AG09309 (cell line): ENCODE data around the gene ATP10A.

Source experiments
- DNase-seq: peaks from one replicate; pipeline ENCODE4 v3.0.0-alpha.2; 2010; ENCODE audit warnings: low read depth
- H3K4me3 ChIP-seq: 2 replicates; pipeline ENCODE4 v1.5.1; 2011; ENCODE audit warnings: mild to moderate bottlenecking, low read depth, low read length, moderate library complexity; ENCODE audit not compliant: control insufficient read depth
- CTCF ChIP-seq: IDR thresholded peaks from 2 replicates; pipeline ENCODE4 v1.5.1; 2011; ENCODE audit warnings: mild to moderate bottlenecking, low read depth, low read length, inconsistent platforms; ENCODE audit not compliant: insufficient read depth, control insufficient read depth; ENCODE audit errors: missing control alignments

The ATP10A gene

GRCh38 chr15:25894371-25894902 is 31.3 kb upstream of the ATP10A start:
- no peak for DNase-seq
- H3K4me3 ChIP-seq: no peak overlapping the region
- no peak for TF ChIP-seq CTCF

GRCh38 chr15:25893596-25893995 is 30.5 kb upstream of the ATP10A start:
- DNase-seq: no peak
- no peak overlapping the region for H3K4me3 ChIP-seq
- TF ChIP-seq CTCF: no peak

- H3K4me3 ChIP-seq: no peak overlapping the region
- no peak for TF ChIP-seq CTCF
- no peak for DNase-seq
These were observed 29.0 kb upstream of the ATP10A start for GRCh38 chr15:25892126-25892525.

GRCh38 chr15:25891081-25891480 is 28.0 kb upstream of the ATP10A start:
- no peak for DNase-seq
- TF ChIP-seq CTCF: no peak
- H3K4me3 ChIP-seq: no peak overlapping the region

- TF ChIP-seq CTCF: no peak
- no peak for DNase-seq
These were observed 27.4 kb upstream of the ATP10A start for GRCh38 chr15:25890529-25890928.

GRCh38 chr15:25887870-25888269 is 24.7 kb upstream of the ATP10A start:
- TF ChIP-seq CTCF: no peak
- DNase-seq: no peak
- H3K4me3 ChIP-seq: no peak overlapping the region

More at GRCh38 chr15:25890529-25890928, 27.4 kb upstream of the ATP10A start:
- no peak overlapping the region for H3K4me3 ChIP-seq
